ENCODE measurements around the gene AFAP1. TPM values are rescaled to one million over a fixed set of nuclear protein-coding genes. Genes with fewer than 3 reads are reported as not detected.

Gene AFAP1
- polyA plus RNA-seq, 3 donors, result not detected

DNA sequence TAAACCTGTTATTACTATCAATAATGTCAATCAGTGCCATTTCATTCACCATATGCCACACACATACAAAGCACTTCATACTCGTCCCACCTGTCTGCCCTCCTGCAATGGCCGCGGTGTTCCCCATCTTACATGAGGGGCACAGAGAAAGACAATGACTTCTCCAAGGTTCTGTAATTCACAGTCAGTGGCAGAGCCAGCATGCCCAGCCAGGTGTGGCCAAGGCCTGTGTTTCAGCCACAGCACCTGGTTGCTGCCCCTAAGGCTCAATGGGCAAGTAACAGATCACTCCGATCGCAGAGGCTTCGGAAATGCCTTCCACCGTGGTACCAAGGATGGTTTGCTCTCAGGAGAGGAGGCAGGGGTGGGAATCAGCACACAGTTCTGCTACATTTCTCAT, 10.9 kb downstream of the AFAP1 start:
- WGBS (ENCODE audit: insufficient coverage), result 99% methylated on average over 7 of the region's 7 CpGs

GRCh38 chr4:7926822-7927221, 12.8 kb downstream of the AFAP1 start:
- Mint-ChIP-seq H3K27ac (no peak overlapping the region), H3K27me3 (ENCODE audit: low read depth in 3 of 3) (peaks cover 20 to 21% (median 21%) of the 10 kb centered on the region in 3 donors), H3K36me3 (no peaks in the 10 kb centered on the region), H3K4me1 (peaks cover 2% of the 10 kb centered on the region), H3K9me3 (peaks cover 0 to 7% (median 0%) of the 10 kb centered on the region in 7 donors), H3K4me3 (no peak overlapping the region)
- H3K4me1 ChIP-seq (ENCODE audit: control insufficient read depth in 1 of 2, insufficient read depth in 2 of 2, low read length in 2 of 2), result no peaks in the 10 kb centered on the region
- no peak overlapping the region for H3K27ac ChIP-seq (ENCODE audit: low read depth in 1 of 2, low read length in 2 of 2)
- H4K20me1 ChIP-seq (ENCODE audit: insufficient read depth, low read length), result no peaks in the 10 kb centered on the region
- TF ChIP-seq, protein P1, sequence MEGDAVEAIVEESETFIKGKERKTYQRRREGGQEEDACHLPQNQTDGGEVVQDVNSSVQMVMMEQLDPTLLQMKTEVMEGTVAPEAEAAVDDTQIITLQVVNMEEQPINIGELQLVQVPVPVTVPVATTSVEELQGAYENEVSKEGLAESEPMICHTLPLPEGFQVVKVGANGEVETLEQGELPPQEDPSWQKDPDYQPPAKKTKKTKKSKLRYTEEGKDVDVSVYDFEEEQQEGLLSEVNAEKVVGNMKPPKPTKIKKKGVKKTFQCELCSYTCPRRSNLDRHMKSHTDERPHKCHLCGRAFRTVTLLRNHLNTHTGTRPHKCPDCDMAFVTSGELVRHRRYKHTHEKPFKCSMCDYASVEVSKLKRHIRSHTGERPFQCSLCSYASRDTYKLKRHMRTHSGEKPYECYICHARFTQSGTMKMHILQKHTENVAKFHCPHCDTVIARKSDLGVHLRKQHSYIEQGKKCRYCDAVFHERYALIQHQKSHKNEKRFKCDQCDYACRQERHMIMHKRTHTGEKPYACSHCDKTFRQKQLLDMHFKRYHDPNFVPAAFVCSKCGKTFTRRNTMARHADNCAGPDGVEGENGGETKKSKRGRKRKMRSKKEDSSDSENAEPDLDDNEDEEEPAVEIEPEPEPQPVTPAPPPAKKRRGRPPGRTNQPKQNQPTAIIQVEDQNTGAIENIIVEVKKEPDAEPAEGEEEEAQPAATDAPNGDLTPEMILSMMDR (IDR thresholded peaks at IDR 0.05), result no peak
- WGBS (ENCODE audit: insufficient coverage), result 100% methylated on average over 4 of the region's 7 CpGs
- DNase-seq, result no peak
- H3K4me3 ChIP-seq (replicated peaks in 1 of 3; ENCODE audit: low read depth in 2 of 3, low read length in 3 of 3), result no peak overlapping the region
- H3K36me3 ChIP-seq (replicated peaks in 1 of 2; ENCODE audit: control insufficient read depth in 1 of 2, insufficient read depth in 2 of 2, low read length in 2 of 2), result no peaks in the 10 kb centered on the region
- no peak overlapping the region for H3K9ac ChIP-seq (ENCODE audit: insufficient read depth, low read length, poor library complexity, severe bottlenecking)
- H3K9me3 ChIP-seq (replicated peaks in 1 of 2; ENCODE audit: control insufficient read depth in 1 of 2, insufficient read depth in 1 of 2, low read length in 2 of 2), result no peaks in the 10 kb centered on the region
- no peak overlapping the region for H2AFZ ChIP-seq (ENCODE audit: insufficient read depth, low read depth, low read length, poor library complexity, severe bottlenecking)
- H3K27me3 ChIP-seq (ENCODE audit: control insufficient read depth in 2 of 2, insufficient read depth in 2 of 2, low read length in 2 of 2), result no peaks in the 10 kb centered on the region
- H3K4me2 ChIP-seq (replicated peaks; ENCODE audit: extremely low read depth, low read length, poor library complexity, severe bottlenecking), result no peak overlapping the region
- no peaks in the 10 kb centered on the region for H3K79me2 ChIP-seq (ENCODE audit: insufficient read depth, low read length)
- intact Hi-C loops (cut with micrococcal nuclease), result no loop called here

More for the DNA sequence above, 10.9 kb downstream of the AFAP1 start:
- intact Hi-C loops (cut with micrococcal nuclease), result no loop called here
- H3K9me3 ChIP-seq (replicated peaks in 1 of 2; ENCODE audit: control insufficient read depth in 1 of 2, insufficient read depth in 1 of 2, low read length in 2 of 2), result no peaks in the 10 kb centered on the region
- H3K4me3 ChIP-seq (replicated peaks in 1 of 3; ENCODE audit: low read depth in 2 of 3, low read length in 3 of 3), result no peak overlapping the region
- DNase-seq, result no peak
- Mint-ChIP-seq H3K9me3 (peaks cover 0 to 10% (median 0%) of the 10 kb centered on the region in 7 donors), H3K27ac (no peak overlapping the region), H3K4me3 (no peak overlapping the region), H3K4me1 (peaks cover 2% of the 10 kb centered on the region), H3K27me3 (ENCODE audit: low read depth in 3 of 3) (peaks cover 18 to 28% (median 19%) of the 10 kb centered on the region in 3 donors), H3K36me3 (no peaks in the 10 kb centered on the region)
- TF ChIP-seq, protein P1 (IDR thresholded peaks at IDR 0.05), result no peak
- no peak overlapping the region for H3K4me2 ChIP-seq (replicated peaks; ENCODE audit: extremely low read depth, low read length, poor library complexity, severe bottlenecking)
- no peak overlapping the region for H3K9ac ChIP-seq (ENCODE audit: insufficient read depth, low read length, poor library complexity, severe bottlenecking)
- H3K27ac ChIP-seq (ENCODE audit: low read depth in 1 of 2, low read length in 2 of 2), result no peak overlapping the region
- H3K4me1 ChIP-seq (ENCODE audit: control insufficient read depth in 1 of 2, insufficient read depth in 2 of 2, low read length in 2 of 2), result no peaks in the 10 kb centered on the region
- no peaks in the 10 kb centered on the region for H4K20me1 ChIP-seq (ENCODE audit: insufficient read depth, low read length)
- H3K79me2 ChIP-seq (ENCODE audit: insufficient read depth, low read length), result no peaks in the 10 kb centered on the region
- H3K27me3 ChIP-seq (ENCODE audit: control insufficient read depth in 2 of 2, insufficient read depth in 2 of 2, low read length in 2 of 2), result no peaks in the 10 kb centered on the region
- no peak overlapping the region for H2AFZ ChIP-seq (ENCODE audit: insufficient read depth, low read depth, low read length, poor library complexity, severe bottlenecking)
- H3K36me3 ChIP-seq (replicated peaks in 1 of 2; ENCODE audit: control insufficient read depth in 1 of 2, insufficient read depth in 2 of 2, low read length in 2 of 2), result no peaks in the 10 kb centered on the region
